Putamen (tissue), 1 donor: ENCODE data around the gene B3GALT5.
"Not testable (repeated sequence)": the region's sequence is repeated elsewhere in the genome, so short reads cannot be mapped to it uniquely, and the experiment has no call there.

Experiments
- DNase-seq: peaks from one replicate; pipeline ENCODE4 v3.0.0-alpha.2; 2016; ENCODE audit warnings: low spot score

B3GALT5 gene

GRCh38 chr21:39668369-39668768 lies 55.6 kb downstream of the B3GALT5 start:
- DNase-seq = no peak

GRCh38 chr21:39669485-39669884 lies 56.7 kb downstream of the B3GALT5 start:
- no peak for DNase-seq

- no peak for DNase-seq
These were observed 57.4 kb downstream of the B3GALT5 start for GRCh38 chr21:39669976-39670661.

DNA sequence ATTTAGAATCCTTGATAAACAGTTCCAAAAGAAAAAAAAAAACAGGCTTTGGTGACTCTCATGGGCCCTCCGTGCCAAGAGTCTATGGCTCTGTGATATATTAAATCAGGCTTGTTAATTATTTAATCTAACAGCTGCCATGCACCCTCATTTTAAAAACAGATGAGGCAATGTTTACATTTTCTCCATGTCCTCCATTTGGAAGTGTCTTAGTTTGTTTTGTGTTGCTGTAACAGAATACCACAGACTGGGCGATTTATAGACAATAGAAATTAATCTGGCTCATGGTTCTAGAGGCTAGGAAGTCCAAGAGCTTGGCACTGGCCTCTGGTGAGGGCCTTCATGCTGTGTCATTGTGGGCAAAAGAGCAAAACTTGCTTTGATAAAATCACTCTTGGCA lies 58.0 kb downstream of the B3GALT5 start:
- DNase-seq = no peak

GRCh38 chr21:39671986-39672385 lies 59.2 kb downstream of the B3GALT5 start:
- no peak for DNase-seq

DNA sequence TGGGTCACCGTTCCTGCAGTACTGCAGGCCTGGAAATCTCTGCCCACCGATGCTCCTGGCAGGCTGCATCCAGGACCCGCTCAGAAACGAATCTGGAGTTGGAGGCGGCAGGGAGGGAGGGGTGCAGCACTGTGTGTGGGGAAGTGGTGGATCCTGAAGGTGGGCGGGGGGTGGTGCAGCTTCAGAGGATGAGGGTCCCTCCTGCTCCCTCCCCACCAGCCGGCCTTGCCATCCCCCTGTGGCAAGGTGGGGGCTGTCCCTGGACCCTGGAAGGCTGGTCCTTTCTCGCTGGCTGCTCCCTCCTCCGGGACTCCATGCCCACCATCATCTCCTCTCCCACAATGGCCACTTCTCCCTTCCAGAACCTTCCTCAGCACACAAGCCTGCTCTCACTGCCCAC lies 60.4 kb downstream of the B3GALT5 start:
- no peak for DNase-seq

- no peak for DNase-seq
These were observed 61.0 kb downstream of the B3GALT5 start for GRCh38 chr21:39673736-39674135.

DNA sequence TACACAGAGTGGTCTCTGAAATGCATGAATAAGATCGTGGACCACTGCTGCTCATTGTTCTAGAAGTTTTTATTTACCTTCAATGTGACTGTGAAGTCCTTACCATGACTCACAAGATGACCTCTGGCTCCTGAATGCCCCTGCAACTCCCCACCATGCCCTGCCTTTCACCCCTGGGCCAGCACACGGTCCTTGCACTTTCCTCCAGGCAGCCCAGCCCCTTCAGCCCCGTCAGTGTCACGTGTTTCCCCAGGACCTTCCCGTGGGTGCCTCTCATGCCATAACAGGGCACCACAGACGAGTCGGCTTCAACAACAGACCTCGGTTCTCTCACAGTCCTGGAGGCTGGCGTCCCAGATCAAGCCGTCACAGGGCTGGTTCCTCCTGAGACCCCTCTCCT lies 62.1 kb downstream of the B3GALT5 start:
- no peak for DNase-seq

GRCh38 chr21:39675590-39675989 lies 62.9 kb downstream of the B3GALT5 start:
- DNase-seq = no peak

- DNase-seq = no peak
These were observed 63.4 kb downstream of the B3GALT5 start for GRCh38 chr21:39675993-39676661.

DNA sequence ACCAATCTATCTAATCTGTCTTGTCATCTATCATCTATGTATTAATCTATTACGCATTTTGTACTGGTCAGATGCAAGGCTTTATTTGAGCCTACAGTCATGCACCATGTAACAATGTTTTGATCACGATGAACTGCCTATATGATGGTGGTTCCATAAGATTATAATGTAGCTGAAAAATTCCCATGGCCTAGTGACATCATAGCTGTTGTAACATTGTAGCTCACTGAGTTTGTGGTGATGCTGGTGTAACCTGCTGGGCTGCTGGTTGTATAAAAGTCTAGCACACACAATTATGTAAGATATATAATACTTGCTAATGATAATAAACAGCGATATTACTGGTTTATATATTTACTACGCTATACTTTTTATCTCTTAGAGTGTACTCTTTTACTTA lies 67.5 kb downstream of the B3GALT5 start:
- no peak for DNase-seq

DNA sequence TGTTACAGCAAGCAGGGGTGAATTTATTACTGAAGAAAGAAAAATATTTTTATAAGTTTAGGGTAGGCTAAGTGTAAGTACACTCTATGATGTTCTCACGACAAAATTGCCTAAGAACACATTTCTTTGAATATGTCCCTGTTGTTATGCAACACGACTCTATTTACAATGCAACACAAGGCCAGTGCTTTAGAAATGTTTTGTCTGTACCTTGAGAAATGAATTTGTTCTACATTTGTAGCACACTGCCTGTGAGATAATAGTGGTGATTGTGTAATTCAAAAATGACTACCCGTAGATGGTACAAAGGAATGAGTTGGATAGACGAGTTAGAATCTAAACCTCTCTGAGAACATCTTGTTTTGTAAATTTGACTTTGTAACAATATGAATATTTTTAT lies 68.5 kb downstream of the B3GALT5 start:
- DNase-seq = no peak

GRCh38 chr21:39681845-39682244 lies 69.1 kb downstream of the B3GALT5 start:
- no peak for DNase-seq

DNA sequence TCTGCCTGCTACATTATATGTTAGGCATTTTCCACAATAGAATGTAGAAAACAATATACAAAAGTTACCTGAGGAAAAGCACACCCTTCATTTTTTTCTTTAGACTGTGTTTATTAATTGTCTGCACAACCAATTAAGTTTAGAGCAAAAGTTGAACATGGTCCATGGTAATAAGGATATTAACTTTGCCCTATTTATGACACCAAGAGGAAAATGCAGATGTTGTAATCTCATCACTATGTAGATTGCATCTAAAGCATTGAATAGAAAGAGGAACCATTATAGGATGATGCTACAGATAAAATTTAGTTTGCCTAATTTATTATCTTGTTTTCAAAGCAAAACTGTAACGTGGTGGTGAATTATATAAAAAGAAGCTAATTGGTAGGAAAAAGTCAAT lies 72.5 kb downstream of the B3GALT5 start:
- DNase-seq = no peak

DNA sequence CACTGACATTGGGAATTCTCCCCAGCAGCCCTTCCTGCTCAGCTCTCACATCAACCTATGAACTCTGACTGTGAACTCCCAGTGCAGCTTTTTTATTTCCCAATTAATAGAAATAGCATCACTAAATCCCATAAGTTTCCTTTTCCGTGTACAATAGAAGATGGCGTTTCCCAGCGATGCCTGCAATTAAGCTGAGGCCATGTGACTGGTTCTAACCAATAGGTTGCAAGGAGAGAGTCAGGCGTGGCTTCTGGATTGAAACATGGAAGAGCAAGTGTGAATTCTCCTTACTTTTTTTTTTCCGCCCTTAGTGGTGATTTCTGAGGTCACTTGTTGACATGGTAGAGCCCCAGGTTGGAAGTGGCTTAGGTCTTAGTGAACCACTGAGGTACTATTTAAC lies 73.3 kb downstream of the B3GALT5 start:
- no peak for DNase-seq

DNA sequence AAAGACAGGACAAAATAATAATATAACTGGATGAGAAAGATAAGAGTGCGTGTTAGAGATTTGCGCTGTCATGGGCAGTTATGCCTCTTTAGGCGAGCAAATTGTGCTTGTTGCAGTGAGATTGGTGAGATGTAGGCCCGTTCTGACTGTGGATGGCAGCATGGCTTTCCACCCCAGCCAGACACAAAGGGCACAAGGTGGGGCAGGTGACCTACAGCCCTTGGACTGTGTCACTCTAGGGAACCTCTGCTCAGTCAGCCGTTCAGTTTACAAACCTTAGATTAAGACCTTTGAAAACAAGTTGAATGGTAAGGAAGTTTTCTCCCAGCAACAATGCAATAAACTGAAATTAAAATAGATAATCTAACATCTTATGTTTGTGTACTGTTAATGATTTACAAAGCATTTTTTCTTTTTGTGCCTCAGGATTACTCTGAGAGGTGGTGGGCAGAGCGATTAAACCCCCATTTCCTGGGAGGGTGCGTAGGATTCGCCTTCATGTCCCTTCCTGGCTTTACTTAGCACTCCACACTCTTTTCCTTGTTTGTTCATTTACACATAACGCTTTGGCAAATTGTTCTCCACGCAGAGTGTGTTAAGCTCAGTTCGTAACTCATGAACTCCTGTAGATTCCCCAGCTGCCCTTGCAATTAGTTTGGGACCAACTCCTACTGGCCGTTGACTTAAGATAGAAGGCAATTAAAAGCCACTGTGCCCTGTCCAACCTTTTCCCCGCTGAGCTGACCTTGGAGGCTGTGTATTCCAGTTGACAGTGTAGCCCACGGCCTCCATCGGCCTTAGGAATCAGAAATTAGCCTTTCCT lies 74.1 kb downstream of the B3GALT5 start:
- DNase-seq = no peak

- DNase-seq = no peak
These were observed 75.3 kb downstream of the B3GALT5 start for GRCh38 chr21:39688010-39688409.

DNA sequence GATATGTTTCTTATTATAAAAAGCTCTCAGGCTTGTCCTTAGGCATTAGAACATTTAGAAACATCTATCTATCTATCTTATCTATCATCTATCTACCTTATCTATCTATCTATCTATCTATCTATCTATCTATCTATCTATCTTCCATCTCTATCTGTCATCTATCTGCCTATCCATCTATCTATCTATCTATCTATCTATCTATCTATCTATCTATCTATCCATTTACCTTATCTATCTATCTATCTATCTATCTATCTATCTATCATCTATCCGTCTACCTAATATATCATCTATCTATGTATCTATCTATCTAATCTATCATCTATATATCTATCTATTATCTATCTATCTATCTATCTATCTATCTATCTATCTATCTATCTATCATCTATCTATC lies 77.1 kb downstream of the B3GALT5 start:
- not testable (repeated sequence) for DNase-seq

- no peak for DNase-seq
These were observed 77.7 kb downstream of the B3GALT5 start for GRCh38 chr21:39690454-39690853.

DNA sequence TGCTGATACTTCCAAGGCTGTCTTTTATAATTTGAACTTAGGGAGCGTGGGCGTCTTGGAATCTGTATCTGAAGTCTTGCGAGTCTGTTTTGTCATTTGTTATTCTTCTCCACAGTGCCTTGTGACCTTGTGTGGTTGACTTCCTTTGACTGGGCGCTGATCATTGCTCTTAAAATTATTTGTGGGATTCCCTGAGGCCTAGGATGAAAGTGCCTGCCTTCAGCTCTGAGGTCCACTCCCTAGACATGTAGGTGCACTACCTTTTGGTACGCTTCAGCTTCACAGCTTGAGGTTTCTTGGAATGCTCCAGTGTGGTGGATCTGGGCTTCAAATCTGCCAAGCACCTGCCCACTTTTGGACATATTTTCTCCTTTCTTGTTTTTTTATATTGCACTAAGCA lies 82.0 kb downstream of the B3GALT5 start:
- DNase-seq = no peak

DNA sequence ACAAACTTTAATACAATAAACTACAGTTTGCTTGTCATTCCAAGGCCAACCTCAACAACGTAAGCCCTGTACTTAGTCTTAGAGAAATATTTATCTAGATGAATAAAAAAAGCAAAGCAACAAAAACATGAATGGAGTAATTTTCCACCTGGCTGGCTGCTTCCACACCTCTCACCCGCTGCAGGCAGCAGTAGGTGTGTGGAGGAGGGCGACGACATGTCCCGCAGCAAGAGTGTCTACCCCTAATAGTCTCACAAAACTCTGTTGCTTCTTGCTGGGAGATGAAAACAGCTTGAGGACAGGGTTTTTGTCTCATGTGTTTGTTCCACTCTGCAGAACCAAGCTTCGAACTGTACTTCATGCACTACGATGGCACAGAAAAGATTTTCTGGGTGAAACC lies 83.5 kb downstream of the B3GALT5 start:
- DNase-seq = no peak

GRCh38 chr21:39696618-39697017 lies 83.9 kb downstream of the B3GALT5 start:
- DNase-seq = no peak

- DNase-seq = no peak
These were observed 87.6 kb downstream of the B3GALT5 start for GRCh38 chr21:39700318-39700717.
